Measurements from ENCODE around the gene NCK2. TPM values are rescaled to one million over a fixed set of nuclear protein-coding genes. Genes with fewer than 3 reads are reported as not detected.
"Not testable (repeated sequence)": the region's sequence is repeated elsewhere in the genome, so short reads cannot be mapped to it uniquely, and the experiment has no call there.

The NCK2 gene
- total and polyA plus RNA-seq, 2 experiments from 2014 or later, result 72.6 to 100 TPM

DNA sequence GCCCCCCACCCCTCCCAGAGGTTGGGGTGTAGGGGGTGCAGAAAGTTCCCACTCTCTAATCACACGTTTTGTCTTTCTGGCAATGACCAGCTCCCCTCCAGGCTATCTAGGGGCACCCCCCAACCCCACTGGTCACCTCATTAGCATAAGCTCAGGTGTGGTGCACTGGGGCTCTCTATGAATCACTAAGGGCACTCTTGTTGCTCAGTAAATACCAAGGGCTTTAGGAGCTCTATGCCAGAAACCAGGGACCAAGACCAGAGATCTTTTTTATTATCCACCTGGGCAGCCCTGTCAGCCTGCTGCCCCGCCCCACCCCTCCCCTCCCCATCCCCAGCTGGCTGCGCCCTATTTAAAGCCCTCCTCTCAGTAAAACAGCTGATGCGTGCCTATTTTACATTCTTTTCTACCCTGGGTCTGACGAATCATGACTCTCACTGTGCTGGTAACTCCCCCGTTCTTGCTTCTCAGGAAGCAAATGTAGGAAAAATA, 24.3 kb downstream of the NCK2 start:
- H3K27ac ChIP-seq, result peak overlapping the region; percentile 66
- H3K36me3 ChIP-seq (replicated peaks; ENCODE audit: insufficient read depth, low read depth), result no peaks in the 10 kb centered on the region
- peak overlapping the region; percentile 33 for H3K4me2 ChIP-seq
- no peak overlapping the region for H2AFZ ChIP-seq
- peak; percentile 31 for DNase-seq (ENCODE audit: low spot score)
- no peaks in the 10 kb centered on the region for H3K27me3 ChIP-seq
- H3K79me2 ChIP-seq, result peaks cover 100% of the 10 kb centered on the region
- H3K4me1 ChIP-seq (ENCODE audit: insufficient read depth), result peaks cover 14% of the 10 kb centered on the region
- WGBS (ENCODE audit: low lambda C conversion rate, missing lambda C conversion rate), result 67% methylated on average over 6 of the region's 6 CpGs
- no peaks in the 10 kb centered on the region for H3K9me2 ChIP-seq (replicated peaks; ENCODE audit: insufficient read depth)
- TF ChIP-seq EZH2 (IDR thresholded peaks at IDR 0.05; ENCODE audit: borderline replicate concordance), result no peak
- no peak for TF ChIP-seq EZH2phosphoT487 (IDR thresholded peaks at IDR 0.05; ENCODE audit: low read depth, severe bottlenecking, unreplicated experiment)
- TF ChIP-seq CTCF (IDR thresholded peaks at IDR 0.05; ENCODE audit: poor library complexity), result no peak
- H4K20me1 ChIP-seq (ENCODE audit: insufficient read depth, poor library complexity, severe bottlenecking), result peaks cover 80% of the 10 kb centered on the region
- H3K9me3 ChIP-seq (ENCODE audit: low read depth), result no peaks in the 10 kb centered on the region
- H3K4me3 ChIP-seq, result no peak overlapping the region

DNA sequence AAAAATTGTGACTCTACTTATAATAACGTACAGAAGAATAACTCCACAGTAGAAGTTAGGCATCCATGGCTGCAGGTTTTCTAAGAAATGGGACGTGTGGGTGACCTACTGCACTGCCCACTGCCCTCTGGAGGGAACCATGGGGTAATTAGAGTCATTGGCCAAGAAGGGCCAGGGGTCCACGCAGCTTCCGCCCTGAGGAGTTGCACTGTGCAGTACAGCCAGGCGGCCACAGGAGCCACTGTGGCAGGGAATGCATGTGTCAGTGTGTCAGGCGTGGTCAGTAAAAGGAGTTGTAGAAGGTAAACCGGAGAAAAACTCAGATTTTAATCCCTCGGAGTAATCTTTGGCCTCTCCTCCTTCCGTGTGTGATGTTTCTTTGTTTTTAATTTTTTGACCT, 24.8 kb downstream of the NCK2 start:
- H3K4me2 ChIP-seq, result peak overlapping the region; percentile 33
- peaks cover 100% of the 10 kb centered on the region for H3K79me2 ChIP-seq

GRCh38 chr2:105770149-105770548, 25.4 kb downstream of the NCK2 start:
- TF ChIP-seq EZH2 (IDR thresholded peaks at IDR 0.05; ENCODE audit: borderline replicate concordance) (no peak), EZH2phosphoT487 (IDR thresholded peaks at IDR 0.05; ENCODE audit: low read depth, severe bottlenecking, unreplicated experiment) (no peak), CTCF (IDR thresholded peaks at IDR 0.05; ENCODE audit: poor library complexity) (no peak)
- no peak for DNase-seq (ENCODE audit: low spot score)
- Histone ChIP-seq H3K79me2 (peaks cover 100% of the 10 kb centered on the region), H3K4me1 (ENCODE audit: insufficient read depth) (peaks cover 14% of the 10 kb centered on the region), H3K27ac (no peak overlapping the region), H2AFZ (no peak overlapping the region), H3K27me3 (no peaks in the 10 kb centered on the region), H3K9me2 (replicated peaks; ENCODE audit: insufficient read depth) (no peaks in the 10 kb centered on the region), H3K9me3 (ENCODE audit: low read depth) (no peaks in the 10 kb centered on the region), H3K36me3 (replicated peaks; ENCODE audit: insufficient read depth, low read depth) (no peaks in the 10 kb centered on the region), H3K4me2 (no peak overlapping the region), H4K20me1 (ENCODE audit: insufficient read depth, poor library complexity, severe bottlenecking) (peaks cover 80% of the 10 kb centered on the region), H3K4me3 (no peak overlapping the region)
- WGBS (ENCODE audit: low lambda C conversion rate, missing lambda C conversion rate), result 64% methylated on average over 1 of the region's 1 CpG

More for the DNA sequence above, 24.8 kb downstream of the NCK2 start:
- Histone ChIP-seq H3K4me3 (no peak overlapping the region), H3K9me3 (ENCODE audit: low read depth) (no peaks in the 10 kb centered on the region), H3K36me3 (replicated peaks; ENCODE audit: insufficient read depth, low read depth) (no peaks in the 10 kb centered on the region), H3K4me1 (ENCODE audit: insufficient read depth) (peaks cover 14% of the 10 kb centered on the region), H3K27me3 (no peaks in the 10 kb centered on the region), H2AFZ (no peak overlapping the region), H3K27ac (peak overlapping the region; percentile 66), H4K20me1 (ENCODE audit: insufficient read depth, poor library complexity, severe bottlenecking) (peaks cover 80% of the 10 kb centered on the region), H3K9me2 (replicated peaks; ENCODE audit: insufficient read depth) (no peaks in the 10 kb centered on the region)
- DNase-seq (ENCODE audit: low spot score), result peak; percentile 27
- 89% methylated on average over 9 of the region's 9 CpGs for WGBS (ENCODE audit: low lambda C conversion rate, missing lambda C conversion rate)
- TF ChIP-seq EZH2 (IDR thresholded peaks at IDR 0.05; ENCODE audit: borderline replicate concordance) (no peak), EZH2phosphoT487 (IDR thresholded peaks at IDR 0.05; ENCODE audit: low read depth, severe bottlenecking, unreplicated experiment) (no peak), CTCF (IDR thresholded peaks at IDR 0.05; ENCODE audit: poor library complexity) (peak; percentile 11)

GRCh38 chr2:105771291-105771690, 26.6 kb downstream of the NCK2 start:
- not testable (repeated sequence) for H3K27me3 ChIP-seq; H2AFZ ChIP-seq; H3K4me3 ChIP-seq; H3K4me2 ChIP-seq; H3K36me3 ChIP-seq (replicated peaks; ENCODE audit: insufficient read depth, low read depth); H3K9me2 ChIP-seq (replicated peaks; ENCODE audit: insufficient read depth); H3K9me3 ChIP-seq (ENCODE audit: low read depth); DNase-seq (ENCODE audit: low spot score)
- H3K4me1 ChIP-seq (ENCODE audit: insufficient read depth), result peaks cover 14% of the 10 kb centered on the region
- peak overlapping the region; percentile 39 for H3K27ac ChIP-seq
- peaks cover 81% of the 10 kb centered on the region for H4K20me1 ChIP-seq (ENCODE audit: insufficient read depth, poor library complexity, severe bottlenecking)
- H3K79me2 ChIP-seq, result peaks cover 100% of the 10 kb centered on the region
- 89% methylated on average over 7 of the region's 7 CpGs for WGBS (ENCODE audit: low lambda C conversion rate, missing lambda C conversion rate)
